Smooth muscle cell (in vitro differentiated cells): Measurements from ENCODE around the gene TMEM126A. TPM values are rescaled to one million over a fixed set of nuclear protein-coding genes. Genes with fewer than 3 reads are reported as not detected.

Source experiments
- DNase-seq: peaks from one replicate; lab custom pipeline; 2025; ENCODE audit not compliant: unreplicated experiment; lab: John Stamatoyannopoulos, UW
- H2AFZ ChIP-seq: fragments of 200-600 bp; sonication (generic); 2 replicates; pipeline ENCODE4 v1.6.0; 2016; ENCODE audit warnings: antibody characterized with exemption, low read depth, mild to moderate bottlenecking
- H3F3A ChIP-seq: fragments of 200-600 bp; sonication (generic); 2 replicates; pipeline ENCODE4 v1.6.0; 2017; ENCODE audit warnings: antibody characterized with exemption, low read depth
- H3K27ac ChIP-seq: fragments of 200-600 bp; sonication (generic); 2 replicates; pipeline ENCODE4 v1.5.1; 2016; ENCODE audit warnings: low read depth, mild to moderate bottlenecking
- H3K27me3 ChIP-seq: fragments of 200-600 bp; sonication (generic); 2 replicates; pipeline ENCODE4 v1.6.1; 2016; ENCODE audit warnings: low read depth, mild to moderate bottlenecking
- H3K36me3 ChIP-seq: fragments of 200-600 bp; sonication (generic); 2 replicates; pipeline ENCODE4 v1.5.1; 2016; ENCODE audit warnings: low read depth
- H3K4me1 ChIP-seq: fragments of 200-600 bp; sonication (generic); 2 replicates; pipeline ENCODE4 v1.5.1; 2016; ENCODE audit warnings: low read depth
- H3K4me2 ChIP-seq: fragments of 200-600 bp; sonication (generic); 2 replicates; pipeline ENCODE4 v1.6.0; 2016; ENCODE audit warnings: mild to moderate bottlenecking
- H3K4me3 ChIP-seq: fragments of 200-600 bp; sonication (generic); 2 replicates; pipeline ENCODE4 v1.5.1; 2016; ENCODE audit warnings: mild to moderate bottlenecking
- H3K79me2 ChIP-seq: fragments of 200-600 bp; sonication (generic); 2 replicates; pipeline ENCODE4 v1.6.0; 2016; ENCODE audit warnings: low read depth, mild to moderate bottlenecking
- H3K9ac ChIP-seq: fragments of 200-600 bp; sonication (generic); 2 replicates; pipeline ENCODE4 v1.6.0; 2016; ENCODE audit warnings: low read depth
- H3K9me3 ChIP-seq: fragments of 200-600 bp; sonication (generic); replicated peaks from 2 replicates; pipeline ENCODE4 v1.5.1; 2016; ENCODE audit warnings: low read depth
- H4K20me1 ChIP-seq: fragments of 200-600 bp; sonication (generic); 2 replicates; pipeline ENCODE4 v1.6.0; 2016; ENCODE audit warnings: low read depth
- CTCF ChIP-seq: fragments of 200-600 bp; sonication (generic); IDR thresholded peaks from 2 replicates; pipeline ENCODE4 v1.5.1; 2017; ENCODE audit warnings: borderline replicate concordance, mild to moderate bottlenecking, antibody characterized with exemption; ENCODE audit not compliant: insufficient read depth, poor library complexity, severe bottlenecking
- WGBS: methylation state at CpG from one replicate; pipeline ENCODE4 v1.1.7; 2016; ENCODE audit warnings: low lambda C conversion rate; 5-methylcytosine and 5-hydroxymethylcytosine counted together
- polyA plus RNA-seq: library from polyadenylated mRNA; unstranded; fragments of >200 nt; fragmentation: Nextera tagmentation; extraction: Ambion mirVana; gene quantifications from 2 replicates; pipeline ENCODE4 v1.2.1, GENCODE V29; 2016
- total RNA-seq: library from RNA; depleted of rRNA; stranded (reverse); fragments of >200 nt; gene quantifications from 2 replicates; pipeline ENCODE4 v1.2.3, GENCODE V29; 2014

TMEM126A gene
- total and polyA plus RNA-seq, 2 experiments from 2014 or later, result 53.4 to 69.1 TPM

GRCh38 chr11:85663753-85664614 is 16.2 kb downstream of the TMEM126A start:
- Histone ChIP-seq H3K27ac (peak overlapping the region; percentile 98), H3K9ac (peak overlapping the region; percentile 97), H3K9me3 (no peaks in the 10 kb centered on the region), H3K79me2 (peaks cover 51% of the 10 kb centered on the region), H3K4me1 (peaks cover 47% of the 10 kb centered on the region), H2AFZ (peak overlapping the region; percentile 49), H3K27me3 (no peaks in the 10 kb centered on the region), H3K36me3 (no peaks in the 10 kb centered on the region), H4K20me1 (peaks cover 54% of the 10 kb centered on the region), H3F3A (peaks cover 6% of the 10 kb centered on the region), H3K4me2 (peak overlapping the region; percentile 97), H3K4me3 (peak overlapping the region; percentile 94)
- TF ChIP-seq CTCF, result peak; percentile 35
- 1% methylated on average over 73 of the region's 73 CpGs for WGBS
- DNase-seq, result peak; percentile 38

- peak within 1 kb of the TSS; percentile 95 for H2AFZ ChIP-seq
- peak; percentile 81 for DNase-seq
- peaks cover 42% of the 10 kb centered on the region for H3K79me2 ChIP-seq
- H3K9ac ChIP-seq, result peak within 1 kb of the TSS; percentile 97
- peak within 1 kb of the TSS; percentile 94 for H3K4me3 ChIP-seq
- H3K36me3 ChIP-seq, result no peaks in the 10 kb centered on the region
- H3K27ac ChIP-seq, result peak within 1 kb of the TSS; percentile 98
- WGBS, result 2% methylated on average over 66 of the region's 67 CpGs
- no peaks in the 10 kb centered on the region for H3K9me3 ChIP-seq
- peak within 1 kb of the TSS; percentile 97 for H3K4me2 ChIP-seq
- H4K20me1 ChIP-seq, result peaks cover 46% of the 10 kb centered on the region
- peaks cover 6% of the 10 kb centered on the region for H3F3A ChIP-seq
- H3K4me1 ChIP-seq, result peaks cover 39% of the 10 kb centered on the region
- no peak for TF ChIP-seq CTCF
- H3K27me3 ChIP-seq, result no peaks in the 10 kb centered on the region
Measured at GRCh38 chr11:85664615-85665481, 17.1 kb downstream of the TMEM126A start, which contains the start of gene CREBZF. CREBZF (minus strand) TSS chr11:85665129; CDS start chr11:85664875, 254 bp downstream.

- H2AFZ ChIP-seq, result peak overlapping the region; percentile 95
- DNase-seq, result no peak
- peak overlapping the region; percentile 97 for H3K9ac ChIP-seq
- H3K27me3 ChIP-seq, result no peaks in the 10 kb centered on the region
- no peaks in the 10 kb centered on the region for H3K9me3 ChIP-seq
- H3K4me1 ChIP-seq, result peaks cover 30% of the 10 kb centered on the region
- H3K36me3 ChIP-seq, result no peaks in the 10 kb centered on the region
- WGBS, result 90% methylated on average over 5 of the region's 5 CpGs
- H3K4me2 ChIP-seq, result peak overlapping the region; percentile 97
- no peaks in the 10 kb centered on the region for H3F3A ChIP-seq
- no peak for TF ChIP-seq CTCF
- peak overlapping the region; percentile 98 for H3K27ac ChIP-seq
- H3K4me3 ChIP-seq, result peak overlapping the region; percentile 94
- peaks cover 33% of the 10 kb centered on the region for H3K79me2 ChIP-seq
- H4K20me1 ChIP-seq, result peaks cover 37% of the 10 kb centered on the region
Measured at GRCh38 chr11:85665733-85666132, 18.0 kb downstream of the TMEM126A start.
